ENCODE results near the gene SEMA4F.

SEMA4F gene

DNA sequence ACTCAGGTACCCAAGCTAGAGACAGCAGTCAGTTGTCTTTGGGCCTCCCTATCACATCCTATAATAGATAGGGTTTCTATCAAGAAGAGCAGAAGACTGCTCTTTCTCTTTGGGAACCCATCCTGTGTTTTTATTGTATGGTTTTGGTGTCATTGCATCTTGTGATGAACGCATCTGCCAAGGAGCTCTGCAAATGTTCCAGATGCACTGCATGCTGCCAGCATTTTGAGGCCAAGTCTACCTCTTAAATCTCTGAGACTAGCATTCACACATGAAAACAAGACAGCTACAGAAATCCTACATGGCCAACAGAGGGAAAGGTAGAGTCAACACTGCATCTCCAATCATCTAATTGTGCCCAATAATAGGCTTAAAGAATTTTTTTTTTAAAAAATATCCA, 14.0 kb downstream of the SEMA4F start:
- DNase-seq (ENCODE audit: low read depth in 2 of 2): no peak

DNA sequence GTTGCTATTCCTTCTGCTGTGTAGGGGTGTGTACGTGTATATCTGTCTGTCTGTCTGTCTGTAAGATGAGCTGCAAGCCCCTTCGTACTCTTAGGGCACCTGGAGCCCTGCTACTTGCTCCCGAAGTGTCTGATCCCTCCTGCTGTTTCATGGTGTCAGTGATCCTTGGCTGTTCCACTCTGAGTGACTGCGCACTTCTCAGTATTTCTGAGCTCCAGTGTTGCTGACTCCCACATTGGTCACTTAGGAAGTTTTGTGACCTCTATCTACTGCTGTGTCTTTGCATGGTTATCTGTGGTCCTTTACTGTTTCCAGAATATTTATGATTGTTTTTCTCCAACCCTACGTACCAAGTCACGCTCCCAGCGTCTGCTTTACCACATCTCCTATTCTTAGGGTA, 16.2 kb downstream of the SEMA4F start:
- no peak for DNase-seq (ENCODE audit: low read depth in 2 of 2)

DNA sequence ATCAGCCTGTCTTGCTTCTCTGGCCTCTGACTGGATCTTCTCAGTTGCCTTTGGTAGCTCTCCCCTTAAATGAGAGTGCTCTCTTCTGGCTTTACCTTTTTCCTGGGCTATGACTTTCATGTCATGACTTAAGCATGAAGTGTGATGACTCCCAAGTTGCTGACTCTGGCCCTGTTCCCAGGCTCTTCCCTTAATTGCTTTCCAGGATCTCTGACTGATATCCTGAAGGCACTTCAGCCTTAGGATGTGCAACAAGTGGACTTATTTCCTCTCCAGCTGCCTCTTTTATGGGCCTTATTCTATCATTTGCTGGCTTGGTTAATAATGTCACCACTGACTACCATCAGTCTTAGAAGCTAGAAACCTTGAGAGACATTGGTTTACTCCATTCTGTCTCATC, 17.4 kb downstream of the SEMA4F start:
- DNase-seq (ENCODE audit: low read depth in 2 of 2): no peak

DNA sequence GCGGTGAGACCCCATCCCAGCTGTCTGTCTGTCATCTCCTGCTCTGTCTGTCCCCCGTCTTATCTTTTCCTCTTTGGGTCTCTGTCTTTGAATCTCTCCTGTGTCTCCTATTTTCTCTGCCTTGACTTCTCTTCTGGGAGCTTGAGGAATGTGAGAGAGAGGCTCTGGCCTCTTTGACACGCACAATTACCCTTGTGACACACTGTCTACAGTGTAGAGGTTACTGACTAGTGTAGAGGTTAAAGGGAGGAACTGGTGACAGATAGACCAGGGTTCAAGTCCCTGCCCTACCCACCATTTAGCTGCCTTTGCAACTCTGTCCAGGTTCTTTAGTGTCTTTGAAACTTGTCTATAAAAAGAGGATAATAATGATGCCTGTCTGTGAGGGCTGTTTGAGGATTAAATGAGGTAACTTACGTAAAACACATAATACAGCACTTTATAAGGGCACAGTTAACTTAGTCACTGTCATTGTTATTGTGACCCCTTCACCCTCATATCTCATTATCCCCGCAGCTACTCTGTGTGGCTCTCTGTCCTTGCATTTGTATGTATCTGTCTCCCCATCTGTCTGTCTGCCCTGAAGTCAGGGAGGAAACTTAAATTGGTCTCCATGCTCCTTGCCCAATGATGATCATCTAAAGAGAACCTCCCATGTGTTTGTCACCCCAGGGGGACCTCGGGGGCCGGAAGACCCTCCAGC, 19.9 kb downstream of the SEMA4F start:
- DNase-seq (ENCODE audit: low read depth in 2 of 2): no peak

DNA sequence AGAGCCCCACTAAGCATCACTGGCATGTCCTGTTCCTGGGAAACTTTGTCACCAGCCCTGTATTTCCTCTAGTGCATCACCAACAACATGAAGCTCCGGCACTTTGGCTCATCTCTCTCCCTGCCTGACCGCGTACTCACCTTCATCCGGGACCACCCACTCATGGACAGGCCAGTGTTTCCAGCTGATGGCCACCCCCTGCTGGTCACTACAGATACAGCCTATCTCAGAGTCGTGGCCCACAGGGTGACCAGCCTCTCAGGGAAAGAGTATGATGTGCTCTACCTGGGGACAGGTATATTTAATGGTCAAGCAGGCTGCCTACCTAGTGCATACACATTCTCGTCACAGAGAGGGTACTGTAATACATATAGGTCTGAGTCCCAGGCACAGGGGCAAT, 21.0 kb downstream of the SEMA4F start:
- DNase-seq (ENCODE audit: low read depth in 2 of 2): no peak

DNA sequence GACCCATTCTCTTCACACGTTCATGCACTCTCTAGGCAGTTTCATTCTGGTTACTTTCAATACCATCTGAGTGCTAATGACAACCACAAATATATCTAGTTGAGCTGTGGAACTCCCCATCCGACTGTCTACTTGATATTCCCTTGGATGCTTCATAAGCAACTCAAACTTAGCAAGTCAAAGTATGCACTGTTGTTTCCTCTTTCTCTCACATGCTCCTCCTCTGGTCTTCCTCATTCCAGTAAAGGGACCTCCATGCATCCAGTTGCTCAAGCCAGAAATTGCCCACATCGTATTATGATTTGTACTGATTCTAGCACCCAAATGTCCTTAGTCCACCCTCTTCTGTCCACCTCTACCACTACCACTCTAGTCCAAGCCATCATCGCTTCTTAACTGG, 22.3 kb downstream of the SEMA4F start:
- DNase-seq (ENCODE audit: low read depth in 2 of 2): no peak

DNA sequence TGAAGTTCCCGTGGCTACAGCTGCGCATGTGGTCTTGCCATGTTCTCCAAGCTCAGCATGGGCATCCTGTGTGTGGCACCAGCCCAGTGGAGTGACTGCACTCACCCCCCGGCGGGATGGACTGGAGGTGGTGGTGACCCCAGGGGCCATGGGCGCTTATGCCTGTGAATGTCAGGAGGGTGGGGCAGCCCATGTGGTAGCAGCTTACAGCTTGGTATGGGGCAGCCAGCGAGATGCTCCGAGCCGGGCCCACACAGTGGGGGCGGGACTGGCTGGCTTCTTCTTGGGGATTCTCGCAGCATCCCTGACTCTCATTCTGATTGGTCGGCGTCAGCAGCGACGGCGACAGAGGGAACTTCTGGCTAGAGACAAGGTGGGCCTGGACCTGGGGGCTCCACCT, 25.6 kb downstream of the SEMA4F start:
- no peak for DNase-seq (ENCODE audit: low read depth in 2 of 2)

DNA sequence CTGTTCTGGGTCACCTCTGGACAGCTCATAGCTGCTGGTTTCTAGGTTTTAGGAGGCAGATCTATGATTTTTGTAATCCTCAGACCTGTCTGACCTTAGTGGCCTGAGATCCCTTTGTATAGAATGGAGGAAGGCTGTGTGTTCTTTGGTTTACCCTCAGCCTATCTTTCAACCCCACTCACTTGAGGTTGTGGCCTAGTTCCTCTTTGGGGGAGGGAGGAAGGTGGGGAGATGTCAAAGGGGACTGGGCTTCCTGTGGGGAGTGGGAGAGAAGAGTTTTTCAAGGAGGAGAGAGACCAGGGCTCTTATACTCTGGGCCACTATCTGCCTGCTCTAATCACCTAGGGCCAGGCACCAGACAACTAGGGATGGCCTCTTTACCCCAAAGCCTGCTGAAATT, 28.5 kb downstream of the SEMA4F start:
- no peak for DNase-seq (ENCODE audit: low read depth in 2 of 2)

DNA sequence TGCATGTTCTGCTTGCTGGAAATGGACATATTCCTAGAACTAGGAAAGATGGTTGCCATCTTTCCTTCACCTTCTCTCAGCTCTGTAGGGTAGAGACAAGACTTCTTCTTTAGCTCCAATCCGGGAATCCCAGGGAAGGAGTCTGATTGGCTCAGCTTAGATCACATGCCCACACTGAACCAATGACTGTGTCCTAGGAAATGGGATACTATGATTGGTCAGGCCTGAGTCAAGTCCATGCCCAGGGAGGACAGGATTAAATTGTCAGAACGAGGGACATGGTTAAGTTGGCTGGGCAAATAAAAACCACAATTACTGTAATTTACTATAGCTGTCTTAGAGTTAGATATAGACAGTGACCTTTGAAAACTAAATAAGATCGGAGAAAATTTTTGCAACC, 31.4 kb downstream of the SEMA4F start:
- DNase-seq (ENCODE audit: low read depth in 2 of 2): no peak

DNA sequence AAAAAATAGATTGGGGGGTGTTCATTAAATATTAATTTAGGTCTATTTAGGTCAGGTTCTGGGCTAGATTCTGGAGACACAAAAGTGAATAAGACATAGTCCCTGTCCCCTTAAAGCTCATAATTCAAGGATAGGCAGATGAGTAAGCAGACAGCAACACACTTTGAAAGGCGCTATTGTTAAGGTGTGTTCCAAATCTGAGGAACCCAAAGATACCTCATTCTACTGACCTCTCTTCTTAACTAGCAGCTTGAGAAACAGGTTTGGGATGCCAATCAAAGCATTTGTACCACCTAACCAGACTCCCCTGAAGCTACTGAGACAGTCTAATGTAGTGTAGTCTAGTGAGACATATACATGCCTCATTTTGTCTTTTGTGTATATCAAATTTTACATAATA, 34.8 kb downstream of the SEMA4F start:
- no peak for DNase-seq (ENCODE audit: low read depth in 2 of 2)

DNA sequence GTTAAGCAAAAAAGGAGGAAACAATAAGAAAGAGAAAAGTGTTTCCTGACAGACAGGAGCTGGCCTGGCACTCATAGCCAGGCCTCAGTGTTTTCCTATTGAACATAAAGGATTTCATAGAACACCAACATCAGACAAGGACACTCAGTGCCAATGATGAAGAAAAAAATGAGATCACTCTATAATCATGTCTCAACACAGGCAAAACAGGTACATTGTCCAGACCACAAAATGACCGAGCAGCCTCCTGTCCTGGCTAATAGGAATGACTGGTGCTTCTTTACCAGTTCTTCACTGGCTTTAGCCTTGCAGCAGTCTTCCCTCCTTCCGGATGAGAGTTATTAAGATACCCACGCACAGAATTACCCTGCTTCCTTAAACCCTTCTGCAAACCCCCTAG, 35.6 kb downstream of the SEMA4F start:
- no peak for DNase-seq (ENCODE audit: low read depth in 2 of 2)

DNA sequence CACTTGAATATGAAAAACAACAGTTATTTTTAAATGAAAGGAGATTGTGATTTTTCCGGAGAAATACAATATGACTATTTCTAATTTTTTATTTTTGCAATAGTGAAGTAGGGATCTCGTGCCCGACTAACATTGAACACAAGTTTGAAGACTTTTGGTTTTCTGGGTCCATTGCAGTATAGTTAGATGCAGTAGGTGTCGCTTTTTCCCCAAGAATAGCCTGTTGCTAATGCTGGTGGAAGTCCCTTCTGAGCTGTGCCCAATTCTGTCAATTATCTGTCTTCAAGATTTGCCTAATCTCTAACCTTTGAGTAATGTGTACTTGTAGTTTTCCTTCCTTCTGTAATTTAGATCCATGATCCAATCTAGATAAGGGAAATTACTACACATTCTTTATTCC, 36.5 kb downstream of the SEMA4F start:
- no peak for DNase-seq (ENCODE audit: low read depth in 2 of 2)

DNA sequence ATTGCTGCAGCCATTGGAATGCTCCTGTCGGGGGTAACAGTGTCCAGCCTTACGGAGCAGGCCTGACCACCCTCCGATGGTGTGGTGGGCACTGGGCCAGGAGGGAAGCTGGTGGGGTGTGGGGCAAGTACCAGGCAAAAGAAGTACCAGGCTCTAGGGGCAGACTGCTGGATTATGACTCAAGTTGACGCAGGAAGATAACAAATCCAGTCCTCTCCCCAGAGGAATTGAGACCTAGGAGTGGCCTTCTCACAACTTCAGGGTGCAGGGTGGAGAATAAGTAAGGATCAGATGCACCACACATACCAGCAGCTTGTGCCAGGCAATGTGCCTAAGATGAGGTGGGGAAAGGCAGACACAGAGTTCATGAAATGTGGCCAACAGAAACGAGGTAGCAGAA, 37.9 kb downstream of the SEMA4F start:
- DNase-seq (ENCODE audit: low read depth in 2 of 2): no peak

DNA sequence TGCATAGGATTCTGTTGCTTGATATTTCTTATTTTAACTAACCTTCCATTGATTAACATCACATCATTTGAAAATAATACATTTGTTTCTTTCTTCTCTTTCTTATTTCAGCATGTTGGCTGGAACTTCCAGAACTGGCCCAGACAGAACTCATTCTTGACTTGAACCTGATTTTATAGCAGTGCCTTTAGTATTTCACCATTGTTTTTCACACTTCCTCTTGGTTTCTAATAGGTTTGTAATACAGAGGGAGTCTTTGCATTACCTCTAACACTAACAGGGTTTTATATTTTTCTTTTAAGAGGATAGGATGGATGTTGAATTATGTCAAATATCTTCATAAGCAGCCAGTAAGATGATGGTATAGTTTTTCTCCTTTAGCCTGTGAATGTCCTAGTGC, 39.2 kb downstream of the SEMA4F start:
- DNase-seq (ENCODE audit: low read depth in 2 of 2): no peak

DNA sequence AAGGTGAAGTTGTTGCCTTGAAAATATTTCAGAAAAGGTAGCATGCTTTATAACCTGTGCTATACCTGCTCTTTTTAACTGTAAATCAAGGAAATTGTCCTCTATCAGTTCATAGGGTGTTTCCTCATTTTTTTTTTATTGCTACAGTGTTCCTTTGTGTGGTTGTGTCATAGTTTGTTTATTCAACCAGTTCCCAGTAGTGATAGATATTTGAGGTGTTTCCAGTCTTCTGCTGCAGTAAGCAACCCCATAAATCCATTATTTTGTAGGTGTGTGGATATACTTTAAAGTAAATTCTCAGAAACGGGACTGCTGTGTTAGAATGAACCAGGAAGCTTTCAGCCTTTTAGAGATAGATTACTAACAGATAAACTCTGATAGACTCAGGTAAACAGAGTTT, 39.6 kb downstream of the SEMA4F start:
- no peak for DNase-seq (ENCODE audit: low read depth in 2 of 2)

DNA sequence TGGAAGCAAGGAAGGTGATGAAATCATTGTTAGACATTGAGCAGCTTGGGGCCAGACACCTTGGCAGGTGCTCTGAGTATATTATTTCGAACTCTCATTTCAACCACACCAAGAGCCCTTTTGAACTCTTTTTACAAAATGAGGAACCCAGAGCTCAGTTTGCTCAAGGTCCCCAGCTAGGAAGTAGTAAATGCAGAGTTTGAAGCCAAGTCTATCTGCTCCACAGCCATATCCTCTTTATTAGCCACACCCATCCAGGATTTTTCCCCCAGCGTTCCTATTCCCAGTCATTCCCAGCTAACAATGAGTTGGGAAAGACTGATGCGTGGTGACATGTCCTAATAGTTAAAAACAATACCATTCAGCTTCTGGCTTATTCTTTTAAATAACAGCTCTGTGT, 40.2 kb downstream of the SEMA4F start:
- no peak for DNase-seq (ENCODE audit: low read depth in 2 of 2)

DNA sequence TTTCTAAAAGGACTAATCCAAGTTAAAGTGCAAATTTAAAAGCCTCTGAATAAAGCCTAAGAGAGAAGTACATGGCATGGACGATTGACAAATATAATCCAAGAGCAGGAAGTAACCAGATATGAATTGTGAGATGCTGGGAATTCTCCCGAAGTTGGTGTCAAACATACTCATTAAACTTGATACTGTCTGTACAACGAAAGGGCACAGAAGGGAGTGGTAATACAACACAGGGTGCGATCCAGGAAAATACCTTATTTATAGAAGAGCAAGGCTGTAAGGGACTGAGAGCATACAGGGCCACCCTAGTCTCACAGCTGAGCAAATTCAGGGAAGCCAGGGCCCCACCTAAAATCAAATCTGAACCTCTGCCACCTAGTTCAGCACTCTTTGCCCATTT, 41.6 kb downstream of the SEMA4F start:
- DNase-seq (ENCODE audit: low read depth in 2 of 2): no peak

DNA sequence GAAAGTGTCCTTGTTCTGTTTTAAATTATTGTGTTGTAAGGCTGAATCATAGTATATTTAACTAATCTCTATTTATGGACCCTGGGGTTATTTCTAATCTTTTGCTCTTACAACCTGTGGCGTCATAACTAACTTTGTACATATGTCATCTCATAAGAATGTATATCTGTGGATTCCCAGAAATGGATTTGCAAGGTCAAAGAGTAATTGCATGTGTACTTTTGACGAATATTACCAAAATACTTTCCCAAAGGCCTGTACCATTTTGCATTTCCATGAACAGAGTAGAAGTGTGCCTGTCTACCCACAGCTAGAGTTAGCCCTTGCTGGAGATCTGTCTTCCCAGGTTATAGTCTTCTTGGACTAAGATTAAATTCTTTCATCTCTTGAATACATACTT, 42.8 kb downstream of the SEMA4F start:
- DNase-seq (ENCODE audit: low read depth in 2 of 2): no peak

DNA sequence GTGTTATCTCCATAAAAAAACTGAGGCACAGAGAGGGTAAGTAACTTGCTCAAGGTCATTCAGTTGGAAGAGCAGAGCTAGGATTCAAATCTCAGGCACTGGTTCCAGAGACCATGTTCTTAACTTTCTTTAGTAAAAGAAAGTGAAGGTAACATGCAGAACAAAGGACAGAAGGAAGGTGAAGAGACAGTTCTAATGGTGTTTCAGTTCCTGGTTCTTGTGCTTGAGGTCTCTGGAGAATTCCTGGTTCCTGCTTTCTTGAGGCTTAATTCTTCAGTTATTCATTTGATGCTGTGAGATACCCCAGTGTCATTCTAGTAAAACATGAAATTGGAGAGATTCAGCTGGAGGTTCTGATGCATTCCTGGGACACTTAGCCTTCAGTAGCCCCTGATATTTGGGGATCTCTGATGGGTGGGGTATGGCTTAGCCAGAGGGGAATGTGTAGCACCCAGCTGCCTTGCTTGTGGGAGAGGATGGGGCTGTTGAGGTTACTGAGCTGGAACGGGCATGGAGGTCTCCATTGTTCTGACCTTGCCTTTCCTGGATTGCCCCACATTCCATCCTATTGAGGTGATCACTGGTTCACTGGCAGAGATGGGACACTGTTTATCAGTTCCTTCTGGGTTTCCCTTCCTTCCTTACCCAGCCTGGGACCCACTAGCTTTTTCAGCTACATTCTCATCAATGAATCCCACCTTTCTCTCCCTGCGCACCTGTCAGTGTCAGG, 46.8 kb downstream of the SEMA4F start:
- DNase-seq (ENCODE audit: low read depth in 2 of 2): no peak

DNA sequence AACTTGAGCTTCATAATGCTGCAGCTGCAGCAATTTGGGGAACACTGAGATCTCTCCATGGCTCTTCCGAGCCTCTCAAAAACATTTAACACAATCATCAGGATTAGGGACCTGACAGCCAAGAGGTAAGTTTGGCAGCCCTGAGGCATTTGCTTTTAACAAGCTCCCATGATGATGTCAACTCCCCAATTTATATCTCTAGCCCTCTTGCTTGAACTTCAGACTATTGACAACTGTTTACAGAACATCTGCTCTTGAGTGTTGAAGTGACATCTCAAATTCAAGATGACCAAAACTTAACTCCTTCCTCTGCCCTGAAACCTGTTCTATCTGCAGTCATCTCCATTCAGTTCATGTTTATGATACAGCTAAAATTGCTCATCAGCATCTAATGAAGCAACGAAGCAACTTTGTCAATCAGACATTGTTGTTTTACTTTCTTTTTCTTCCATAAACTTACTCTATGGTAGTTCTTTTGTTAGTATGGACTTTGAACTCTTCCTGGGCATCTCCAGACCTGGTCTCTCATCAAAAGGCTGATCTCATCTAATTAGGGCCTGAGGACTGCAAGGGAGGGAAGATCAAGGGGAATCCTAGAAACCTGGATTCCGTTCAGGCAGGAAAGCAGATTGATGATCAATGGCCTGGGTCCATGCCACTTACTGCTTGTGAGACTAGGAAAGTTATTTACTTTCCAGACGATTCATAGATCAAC, 48.1 kb downstream of the SEMA4F start:
- no peak for DNase-seq (ENCODE audit: low read depth in 2 of 2)

DNA sequence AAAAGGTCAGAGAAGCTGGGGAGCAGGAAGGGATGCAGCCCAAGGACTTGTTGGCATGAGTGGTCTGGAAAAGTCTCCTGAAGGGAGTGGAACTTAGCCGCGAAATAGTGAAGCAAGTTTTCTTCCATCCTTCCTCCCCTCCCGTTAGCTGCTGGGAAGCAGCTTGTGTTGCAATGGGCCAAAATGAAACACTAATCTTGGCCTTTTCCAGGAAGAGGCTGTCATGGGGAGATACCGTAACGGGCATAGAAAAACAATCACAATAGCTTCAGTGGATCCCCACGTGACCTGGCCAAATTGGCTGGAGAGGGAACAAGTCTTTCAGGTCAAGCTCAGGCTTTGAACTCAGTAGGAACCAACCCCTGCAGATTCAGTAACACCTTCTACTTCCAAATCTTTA, 49.3 kb downstream of the SEMA4F start:
- no peak for DNase-seq (ENCODE audit: low read depth in 2 of 2)

DNA sequence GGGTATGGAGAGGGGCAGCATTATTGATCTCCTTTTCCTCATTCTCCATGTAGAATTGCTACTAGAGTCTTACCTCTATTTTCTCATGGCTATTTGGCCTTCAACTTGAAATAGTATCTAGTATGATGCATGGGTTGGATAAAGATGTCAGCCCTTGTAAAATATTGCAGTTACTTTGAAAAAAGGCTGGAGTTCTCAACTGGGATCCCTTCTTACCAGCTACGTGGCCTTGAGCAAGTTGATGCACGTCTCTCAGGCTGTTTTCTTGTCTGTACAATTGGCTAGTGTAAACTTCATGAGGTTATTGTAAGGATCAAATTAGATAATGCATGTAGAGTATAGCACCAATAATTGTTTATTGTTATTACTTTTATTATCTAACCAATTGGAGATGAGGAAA, 50.2 kb downstream of the SEMA4F start:
- no peak for DNase-seq (ENCODE audit: low read depth in 2 of 2)

DNA sequence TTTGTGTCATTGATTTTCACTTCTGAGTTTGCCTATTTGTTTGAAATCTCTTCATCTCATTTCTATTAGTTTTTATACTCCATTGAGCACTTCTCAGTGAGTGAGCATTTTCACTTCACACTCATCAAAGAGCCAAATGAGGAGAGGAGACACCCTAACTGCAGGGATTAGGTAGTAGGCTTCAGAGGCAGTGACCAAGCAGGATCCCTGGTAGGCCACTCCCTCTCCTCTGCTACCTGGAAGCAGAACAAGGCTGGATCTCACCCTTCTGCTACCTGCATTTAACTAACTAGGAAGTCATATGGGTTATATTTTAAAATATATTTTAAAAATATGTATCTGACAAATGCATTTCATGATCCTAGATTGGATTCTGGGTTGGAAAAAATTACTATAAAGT, 52.7 kb downstream of the SEMA4F start:
- no peak for DNase-seq (ENCODE audit: low read depth in 2 of 2)
